Stomach (tissue), 19 donors: ENCODE results near the gene FAP. TPM values are rescaled to one million over a fixed set of nuclear protein-coding genes. Genes with fewer than 3 reads are reported as not detected.

Source experiments
- DNase-seq, 2 donors: peaks; one replicate each; pipeline versions ENCODE4 v3.0.0 to v3.0.0-alpha.2; 2013 to 2019
- H3K27ac ChIP-seq, 5 donors: fragments of 200-600 bp in 4 of 5; sonication (generic) in 4 of 5; one replicate each; pipeline ENCODE4 v1.5.1; 2013 to 2019; ENCODE audit warnings: mild to moderate bottlenecking in 1 of 5, moderate library complexity in 1 of 5
- H3K27me3 ChIP-seq, 3 donors: fragments of 200-600 bp; sonication (generic); one replicate each; pipeline ENCODE4 v1.5.1; 2017 to 2019; ENCODE audit warnings: mixed run types in 1 of 3
- H3K36me3 ChIP-seq, 4 donors: fragments of 200-600 bp; sonication (generic); 1 replicate in 3 of 4; 2 replicates in 1 of 4; pipeline ENCODE4 v1.5.1; 2016 to 2019
- H3K4me1 ChIP-seq, 4 donors: fragments of 200-600 bp; sonication (generic); one replicate each; pipeline ENCODE4 v1.5.1; 2016 to 2019
- H3K4me3 ChIP-seq, 4 donors: fragments of 200-600 bp; sonication (generic) in 3 of 4; one replicate each; pipeline ENCODE4 v1.5.1; 2016 to 2019; ENCODE audit warnings: mild to moderate bottlenecking in 1 of 4
- H3K9me3 ChIP-seq, 4 donors: fragments of 200-600 bp; sonication (generic); one replicate each; pipeline ENCODE4 v1.5.1; 2016 to 2019
- EP300 ChIP-seq: sonication (generic); formaldehyde crosslinking; IDR thresholded peaks from one replicate; pipeline ENCODE4 v1.6.1; 2017; ENCODE audit warnings: antibody characterized with exemption
- POLR2A ChIP-seq, 4 donors: fragments of 450-650 bp; IDR thresholded peaks; one replicate each; pipeline ENCODE4 v1.6.1; 2016; ENCODE audit warnings: antibody characterized with exemption in 4 of 4, control low read depth in 2 of 4, mild to moderate bottlenecking in 1 of 4, moderate library complexity in 1 of 4
- POLR2AphosphoS5 ChIP-seq, 3 donors: sonication (generic); formaldehyde crosslinking; IDR thresholded peaks; one replicate each; pipeline ENCODE4 v1.6.1; 2016; ENCODE audit warnings: antibody characterized with exemption in 3 of 3
- whole genome bisulfite sequencing, 5 donors: extraction: QIAGEN DNeasy Blood & Tissue Kit in 3 of 5; methylation state at CpG; one replicate each; pipeline versions ENCODE4 v1.1.5 to v1.1.7; 2013 to 2018; 5-methylcytosine and 5-hydroxymethylcytosine counted together
- intact Hi-C: fragments of 100-400 bp; cut with DNase I; formaldehyde crosslinking; loops from one replicate; pipeline ENCODE4 v1.15.1; 2023; ENCODE audit warnings: low total_unique reads
- long read RNA-seq, 10 donors: transcript quantifications; one replicate each; lab custom pipeline, GENCODE V29; 2026
- polyA plus RNA-seq, 3 donors: library from polyadenylated mRNA; stranded (reverse); fragments of 200-250 nt; gene quantifications; one replicate each; pipeline ENCODE4 v1.2.3, GENCODE V29; 2013
- total RNA-seq, 5 donors: library from RNA; depleted of rRNA; stranded (reverse); fragments of >200 nt; gene quantifications; one replicate each; pipeline versions ENCODE4 v1.1.0 to v1.2.3, GENCODE V29; 2014 to 2016
- TF ChIP-seq, protein P1 (sequence below), 7 experiments: fragments of 450-650 bp in 4 of 7; fragments of 200-600 bp in 3 of 7; sonication (generic) in 3 of 7; IDR thresholded peaks; one replicate each; pipeline ENCODE4 v1.5.1; 2016 to 2019; ENCODE audit warnings: antibody characterized with exemption in 7 of 7, control low read depth in 2 of 7, mild to moderate bottlenecking in 1 of 7
- donor health status: healthy with polysubstance abuse.
- donor health status: Bipolar disorder and iron deficiency.
- donor health status: healthy.

The FAP gene, protein sequence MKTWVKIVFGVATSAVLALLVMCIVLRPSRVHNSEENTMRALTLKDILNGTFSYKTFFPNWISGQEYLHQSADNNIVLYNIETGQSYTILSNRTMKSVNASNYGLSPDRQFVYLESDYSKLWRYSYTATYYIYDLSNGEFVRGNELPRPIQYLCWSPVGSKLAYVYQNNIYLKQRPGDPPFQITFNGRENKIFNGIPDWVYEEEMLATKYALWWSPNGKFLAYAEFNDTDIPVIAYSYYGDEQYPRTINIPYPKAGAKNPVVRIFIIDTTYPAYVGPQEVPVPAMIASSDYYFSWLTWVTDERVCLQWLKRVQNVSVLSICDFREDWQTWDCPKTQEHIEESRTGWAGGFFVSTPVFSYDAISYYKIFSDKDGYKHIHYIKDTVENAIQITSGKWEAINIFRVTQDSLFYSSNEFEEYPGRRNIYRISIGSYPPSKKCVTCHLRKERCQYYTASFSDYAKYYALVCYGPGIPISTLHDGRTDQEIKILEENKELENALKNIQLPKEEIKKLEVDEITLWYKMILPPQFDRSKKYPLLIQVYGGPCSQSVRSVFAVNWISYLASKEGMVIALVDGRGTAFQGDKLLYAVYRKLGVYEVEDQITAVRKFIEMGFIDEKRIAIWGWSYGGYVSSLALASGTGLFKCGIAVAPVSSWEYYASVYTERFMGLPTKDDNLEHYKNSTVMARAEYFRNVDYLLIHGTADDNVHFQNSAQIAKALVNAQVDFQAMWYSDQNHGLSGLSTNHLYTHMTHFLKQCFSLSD
- total RNA-seq: 10 to 100 TPM in 2 of 5 donors, 1 to 10 TPM in 1, under 1 TPM in 1, not detected in 1; 0.87 to 15.1 (median 10.6) TPM
- 1 to 10 TPM in 2 of 3 donors, not detected in 1; 1.1 to 1.2 TPM for polyA plus RNA-seq
- long read RNA-seq, donor 1: 0 reads
- long read RNA-seq, donor 2: 0 reads
- long read RNA-seq, donor 3, partial matches to known transcripts: 0 of 1 reads
- long read RNA-seq, donor 3, other reads (novel, unspliced or antisense): 0 of 1 reads
- long read RNA-seq, donor 4, partial matches to known transcripts: 0 of 1 reads
- long read RNA-seq, donor 4, other reads (novel, unspliced or antisense): 0 of 1 reads
- long read RNA-seq, donor 5, partial matches to known transcripts: 0 of 3 reads
- long read RNA-seq, donor 5, other reads (novel, unspliced or antisense): 0 of 3 reads
- long read RNA-seq, donor 6: 0 reads
- long read RNA-seq, donor 7: 0 reads
- long read RNA-seq, donor 8: 0 reads
- long read RNA-seq, donor 9: 0 reads
- long read RNA-seq, donor 10: 0 reads

DNA sequence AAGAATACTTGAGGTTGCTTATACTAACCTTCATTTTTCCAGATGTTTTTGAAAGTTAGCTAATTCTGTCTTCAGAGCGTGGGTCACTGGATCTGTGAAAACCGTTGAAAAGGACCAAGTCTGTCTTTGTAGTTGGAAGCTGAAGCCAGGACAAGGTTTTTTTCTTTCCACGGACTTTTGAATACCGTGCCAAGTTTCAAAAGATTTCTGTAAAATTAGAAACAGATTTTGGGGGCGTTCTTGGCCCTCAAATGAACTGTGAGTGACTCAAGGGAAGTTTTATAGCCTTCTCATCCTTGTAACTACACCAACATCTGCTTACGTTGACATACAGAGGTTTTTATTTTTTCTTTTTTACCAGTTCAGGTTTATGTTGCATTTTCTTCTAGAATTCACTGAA, at the start of gene FAP:
Gene FAP, minus strand, starts transcription at position 152 of the 400 bp plus-strand sequence. Its CDS starts 118 bp downstream, at position 34.
- Histone ChIP-seq H3K27ac (peak within 1 kb of the TSS in 4 of 5 donors; percentile 42 to 77 (median 60)), H3K4me1 (peaks cover 0 to 33% (median 23%) of the 10 kb centered on the region in 4 donors), H3K9me3 (no peaks in the 10 kb centered on the region), H3K36me3 (no peaks in the 10 kb centered on the region), H3K4me3 (peak within 1 kb of the TSS in 2 of 4 donors; percentile 8 to 15), H3K27me3 (no peaks in the 10 kb centered on the region)
- peak in 1 of 2 donors; percentile 63 for DNase-seq
- TF ChIP-seq POLR2A (IDR thresholded peaks at IDR 0.05) (no peak), POLR2AphosphoS5 (IDR thresholded peaks at IDR 0.05) (no peak), EP300 (no peak)
- TF ChIP-seq, protein P1, sequence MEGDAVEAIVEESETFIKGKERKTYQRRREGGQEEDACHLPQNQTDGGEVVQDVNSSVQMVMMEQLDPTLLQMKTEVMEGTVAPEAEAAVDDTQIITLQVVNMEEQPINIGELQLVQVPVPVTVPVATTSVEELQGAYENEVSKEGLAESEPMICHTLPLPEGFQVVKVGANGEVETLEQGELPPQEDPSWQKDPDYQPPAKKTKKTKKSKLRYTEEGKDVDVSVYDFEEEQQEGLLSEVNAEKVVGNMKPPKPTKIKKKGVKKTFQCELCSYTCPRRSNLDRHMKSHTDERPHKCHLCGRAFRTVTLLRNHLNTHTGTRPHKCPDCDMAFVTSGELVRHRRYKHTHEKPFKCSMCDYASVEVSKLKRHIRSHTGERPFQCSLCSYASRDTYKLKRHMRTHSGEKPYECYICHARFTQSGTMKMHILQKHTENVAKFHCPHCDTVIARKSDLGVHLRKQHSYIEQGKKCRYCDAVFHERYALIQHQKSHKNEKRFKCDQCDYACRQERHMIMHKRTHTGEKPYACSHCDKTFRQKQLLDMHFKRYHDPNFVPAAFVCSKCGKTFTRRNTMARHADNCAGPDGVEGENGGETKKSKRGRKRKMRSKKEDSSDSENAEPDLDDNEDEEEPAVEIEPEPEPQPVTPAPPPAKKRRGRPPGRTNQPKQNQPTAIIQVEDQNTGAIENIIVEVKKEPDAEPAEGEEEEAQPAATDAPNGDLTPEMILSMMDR (IDR thresholded peaks at IDR 0.05): no peak
- intact Hi-C loops: no loop called here
- WGBS, 5 donors: 60 to 76% (median 71%) methylated on average over 6 of the region's 6 CpGs

DNA sequence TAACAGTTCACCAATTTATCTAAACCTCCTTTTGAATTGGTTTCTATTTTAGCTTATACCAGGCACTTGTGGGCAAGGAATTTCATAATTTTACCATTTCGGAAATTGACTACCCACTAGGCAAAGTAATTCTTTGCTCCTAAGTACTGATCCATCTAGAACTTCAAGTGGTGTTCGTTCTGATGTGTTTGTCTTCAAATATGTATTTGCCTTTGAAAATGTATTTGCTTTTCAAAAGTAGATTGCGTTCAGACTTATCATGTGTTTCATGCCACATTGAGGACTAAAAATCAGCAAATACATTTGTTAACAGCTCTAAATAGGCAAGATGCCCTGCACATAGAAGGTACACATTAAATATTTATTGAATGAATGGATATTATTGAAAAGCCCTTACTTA, 48.5 kb upstream of the FAP start:
- peaks cover 0 to 38% (median 15%) of the 10 kb centered on the region in 4 donors for H3K4me1 ChIP-seq
- intact Hi-C loops: no loop called here
- 34 to 61% (median 47%) methylated on average over 3 of the region's 3 CpGs for WGBS, 5 donors
- no peaks in the 10 kb centered on the region for H3K9me3 ChIP-seq
- no peak overlapping the region for H3K27ac ChIP-seq
- no peak overlapping the region for H3K4me3 ChIP-seq
- peaks cover 0 to 34% (median 18%) of the 10 kb centered on the region in 4 donors for H3K36me3 ChIP-seq
- H3K27me3 ChIP-seq: no peaks in the 10 kb centered on the region
- no peak for DNase-seq
- TF ChIP-seq EP300 (no peak), POLR2AphosphoS5 (IDR thresholded peaks at IDR 0.05) (no peak), POLR2A (IDR thresholded peaks at IDR 0.05) (no peak)
- TF ChIP-seq, protein P1 (IDR thresholded peaks at IDR 0.05): no peak

DNA sequence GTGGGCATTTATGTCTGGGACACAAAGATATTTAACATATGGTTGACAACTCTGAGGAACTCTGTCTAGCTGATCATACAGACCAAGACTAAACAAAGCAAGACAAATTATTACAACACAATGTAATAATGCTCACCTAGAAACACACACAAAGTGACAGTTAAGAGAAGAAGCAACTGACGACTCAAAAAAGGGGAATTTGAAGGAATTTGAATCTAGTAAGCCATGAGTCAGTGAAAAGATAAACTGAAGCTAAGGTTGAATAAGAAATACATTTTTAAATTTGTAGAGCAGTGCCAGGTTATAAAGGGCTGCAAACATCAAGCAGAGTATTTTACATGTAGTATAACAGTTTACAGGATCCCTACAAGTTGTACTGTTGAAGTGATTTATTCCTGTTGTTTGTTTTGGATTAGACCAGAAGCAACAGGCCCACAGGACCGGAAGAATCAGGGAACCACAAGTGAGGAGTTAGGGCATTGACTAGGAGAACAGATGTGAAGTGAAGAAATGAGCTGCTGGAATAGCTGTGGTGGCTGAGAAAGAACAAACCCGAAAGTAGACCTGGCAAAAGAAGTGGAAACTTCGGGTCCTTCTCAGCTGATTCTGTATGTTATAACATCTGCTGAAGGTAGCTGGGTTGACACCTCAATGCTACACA, 39.6 kb upstream of the FAP start:
- Histone ChIP-seq H3K4me1 (no peaks in the 10 kb centered on the region), H3K27ac (no peak overlapping the region), H3K9me3 (no peaks in the 10 kb centered on the region), H3K4me3 (no peak overlapping the region), H3K36me3 (peaks cover 0 to 86% (median 79%) of the 10 kb centered on the region in 4 donors), H3K27me3 (no peaks in the 10 kb centered on the region)
- TF ChIP-seq EP300 (no peak), POLR2AphosphoS5 (IDR thresholded peaks at IDR 0.05) (no peak), POLR2A (IDR thresholded peaks at IDR 0.05) (no peak)
- TF ChIP-seq, protein P1 (IDR thresholded peaks at IDR 0.05): no peak
- no peak for DNase-seq
- 65 to 84% (median 76%) methylated on average over 4 of the region's 4 CpGs for WGBS, 5 donors
- intact Hi-C loops: no loop called here
